ENCODE data around the gene FAM83E. TPM values are rescaled to one million over a fixed set of nuclear protein-coding genes. Genes with fewer than 3 reads are reported as not detected.

Gene FAM83E
- polyA plus RNA-seq, 4 donors, result 76.6 to 104 (median 93.5) TPM

DNA sequence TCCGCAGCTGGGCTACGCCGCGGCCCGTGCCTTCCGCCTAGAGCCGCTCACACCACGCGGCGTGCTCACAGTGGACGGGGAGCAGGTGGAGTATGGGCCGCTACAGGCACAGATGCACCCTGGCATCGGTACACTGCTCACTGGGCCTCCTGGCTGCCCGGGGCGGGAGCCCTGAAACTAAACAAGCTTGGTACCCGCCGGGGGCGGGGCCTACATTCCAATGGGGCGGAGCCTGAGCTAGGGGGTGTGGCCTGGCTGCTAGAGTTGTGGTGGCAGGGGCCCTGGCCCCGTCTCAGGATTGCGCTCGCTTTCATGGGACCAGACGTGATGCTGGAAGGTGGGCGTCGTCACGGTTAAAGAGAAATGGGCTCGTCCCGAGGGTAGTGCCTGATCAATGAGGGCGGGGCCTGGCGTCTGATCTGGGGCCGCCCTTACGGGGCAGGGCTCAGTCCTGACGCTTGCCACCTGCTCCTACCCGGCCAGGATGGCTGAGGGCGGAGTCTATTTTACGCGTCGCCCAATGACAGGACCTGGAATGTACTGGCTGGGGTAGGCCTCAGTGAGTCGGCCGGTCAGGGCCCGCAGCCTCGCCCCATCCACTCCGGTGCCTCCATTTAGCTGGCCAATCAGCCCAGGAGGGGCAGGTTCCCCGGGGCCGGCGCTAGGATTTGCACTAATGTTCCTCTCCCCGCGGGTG is 14.9 kb upstream of the FAM83E start:
- Histone ChIP-seq H3K4me3 (ENCODE audit: low read depth in 1 of 3, low read length in 3 of 3) (peak overlapping the region in 1 of 3 donors; percentile 29), H3K27ac (ENCODE audit: low read depth in 1 of 3, low read length in 2 of 3) (peak overlapping the region; percentile 79 to 87 (median 85)), H3K9me3 (ENCODE audit: control insufficient read depth in 2 of 2, insufficient read depth in 1 of 2, low read depth in 1 of 2, low read length in 1 of 2) (no peaks in the 10 kb centered on the region), H3K4me1 (ENCODE audit: control insufficient read depth in 3 of 3, insufficient read depth in 2 of 3, low read depth in 1 of 3, low read length in 2 of 3) (peaks cover 11 to 81% (median 15%) of the 10 kb centered on the region in 3 donors), H3K27me3 (ENCODE audit: control insufficient read depth in 3 of 3, insufficient read depth in 3 of 3, low read length in 3 of 3) (no peaks in the 10 kb centered on the region), H3K36me3 (ENCODE audit: control insufficient read depth in 3 of 3, insufficient read depth in 2 of 3, low read depth in 1 of 3, low read length in 3 of 3) (peaks cover 0 to 47% (median 0%) of the 10 kb centered on the region in 3 donors)
- 35 to 55% (median 51%) methylated on average over 35 to 48 of the region's 48 CpGs for WGBS, 3 donors
- FAIRE-seq (no peak), DNase-seq (peak; percentile 89 to 98)

DNA sequence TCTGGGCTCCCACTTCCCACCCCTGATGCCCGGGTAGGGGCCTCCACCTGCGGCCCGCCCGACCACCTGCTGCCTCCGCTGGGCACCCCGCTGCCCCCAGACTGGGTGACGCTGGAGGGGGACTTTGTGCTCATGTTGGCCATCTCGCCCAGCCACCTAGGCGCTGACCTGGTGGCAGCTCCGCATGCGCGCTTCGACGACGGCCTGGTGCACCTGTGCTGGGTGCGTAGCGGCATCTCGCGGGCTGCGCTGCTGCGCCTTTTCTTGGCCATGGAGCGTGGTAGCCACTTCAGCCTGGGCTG is 14.4 kb upstream of the FAM83E start:
- H3K27me3 ChIP-seq (ENCODE audit: control insufficient read depth in 3 of 3, insufficient read depth in 3 of 3, low read length in 3 of 3), result no peaks in the 10 kb centered on the region

DNA sequence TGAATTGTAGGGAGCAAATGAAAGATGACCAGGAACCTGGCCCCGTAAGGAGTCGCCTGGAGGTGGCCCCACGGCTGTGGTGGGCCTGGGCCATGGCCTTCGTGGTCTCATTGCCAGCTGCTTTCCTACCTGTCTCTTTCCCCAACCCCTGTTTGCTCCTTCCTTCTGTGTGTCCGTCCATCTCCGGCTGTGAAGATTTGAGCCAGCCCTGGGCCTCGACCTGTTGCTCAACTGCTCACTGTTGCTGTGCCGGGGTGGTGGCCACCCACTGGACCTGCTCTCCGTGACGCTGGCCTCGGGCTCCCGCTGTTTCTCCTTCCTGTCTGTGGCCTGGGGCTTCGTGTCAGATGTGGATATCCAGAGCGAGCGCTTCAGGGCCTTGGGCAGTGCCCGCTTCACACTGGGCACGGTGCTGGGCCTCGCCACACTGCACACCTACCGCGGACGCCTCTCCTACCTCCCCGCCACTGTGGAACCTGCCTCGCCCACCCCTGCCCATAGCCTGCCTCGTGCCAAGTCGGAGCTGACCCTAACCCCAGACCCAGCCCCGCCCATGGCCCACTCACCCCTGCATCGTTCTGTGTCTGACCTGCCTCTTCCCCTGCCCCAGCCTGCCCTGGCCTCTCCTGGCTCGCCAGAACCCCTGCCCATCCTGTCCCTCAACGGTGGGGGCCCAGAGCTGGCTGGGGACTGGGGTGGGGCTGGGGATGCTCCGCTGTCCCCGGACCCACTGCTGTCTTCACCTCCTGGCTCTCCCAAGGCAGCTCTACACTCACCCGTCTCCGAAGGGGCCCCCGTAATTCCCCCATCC is 13.8 kb upstream of the FAM83E start:
- 73 to 81% (median 77%) methylated on average over 27 to 34 of the region's 34 CpGs for WGBS, 3 donors
- H3K4me1 ChIP-seq (ENCODE audit: control insufficient read depth in 3 of 3, insufficient read depth in 2 of 3, low read depth in 1 of 3, low read length in 2 of 3), result peaks cover 8 to 77% (median 10%) of the 10 kb centered on the region in 3 donors

More for the DNA sequence above, 14.4 kb upstream of the FAM83E start:
- H3K4me3 ChIP-seq (ENCODE audit: low read depth in 1 of 3, low read length in 3 of 3), result no peak overlapping the region
- FAIRE-seq (no peak), DNase-seq (no peak)
- H3K36me3 ChIP-seq (ENCODE audit: control insufficient read depth in 3 of 3, insufficient read depth in 2 of 3, low read depth in 1 of 3, low read length in 3 of 3), result peaks cover 0 to 47% (median 0%) of the 10 kb centered on the region in 3 donors
- peaks cover 10 to 81% (median 12%) of the 10 kb centered on the region in 3 donors for H3K4me1 ChIP-seq (ENCODE audit: control insufficient read depth in 3 of 3, insufficient read depth in 2 of 3, low read depth in 1 of 3, low read length in 2 of 3)
- H3K9me3 ChIP-seq (ENCODE audit: control insufficient read depth in 2 of 2, insufficient read depth in 1 of 2, low read depth in 1 of 2, low read length in 1 of 2), result no peaks in the 10 kb centered on the region
- 86 to 91% (median 88%) methylated on average over 22 of the region's 22 CpGs for WGBS, 3 donors
- peak overlapping the region; percentile 79 to 87 (median 82) for H3K27ac ChIP-seq (ENCODE audit: low read depth in 1 of 3, low read length in 2 of 3)

DNA sequence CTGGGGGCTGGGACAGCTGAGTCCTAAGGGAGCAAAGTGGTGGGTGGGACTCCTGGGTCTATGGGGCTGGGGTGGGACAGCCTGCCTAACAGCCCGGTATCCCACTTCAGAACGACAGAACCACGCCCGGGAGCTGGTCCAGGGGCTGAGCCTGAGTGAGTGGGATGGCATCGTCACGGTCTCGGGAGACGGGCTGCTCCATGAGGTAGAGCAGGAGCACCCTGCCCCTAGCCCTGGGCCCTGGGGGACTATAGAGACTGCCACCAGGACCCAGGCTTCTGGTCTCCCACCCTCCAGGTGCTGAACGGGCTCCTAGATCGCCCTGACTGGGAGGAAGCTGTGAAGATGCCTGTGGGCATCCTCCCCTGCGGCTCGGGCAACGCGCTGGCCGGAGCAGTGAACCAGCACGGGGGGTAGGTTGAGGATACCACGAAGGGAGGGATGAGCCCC is 13.0 kb upstream of the FAM83E start:
- peaks cover 5 to 77% (median 10%) of the 10 kb centered on the region in 3 donors for H3K4me1 ChIP-seq (ENCODE audit: control insufficient read depth in 3 of 3, insufficient read depth in 2 of 3, low read depth in 1 of 3, low read length in 2 of 3)
- DNase-seq, result no peak
- H3K4me3 ChIP-seq (ENCODE audit: low read depth in 1 of 3, low read length in 3 of 3), result peak overlapping the region in 1 of 3 donors; percentile 12
- no peaks in the 10 kb centered on the region for H3K9me3 ChIP-seq (ENCODE audit: control insufficient read depth in 2 of 2, insufficient read depth in 1 of 2, low read depth in 1 of 2, low read length in 1 of 2)
- H3K36me3 ChIP-seq (ENCODE audit: control insufficient read depth in 3 of 3, insufficient read depth in 2 of 3, low read depth in 1 of 3, low read length in 3 of 3), result peaks cover 0 to 47% (median 0%) of the 10 kb centered on the region in 3 donors
- WGBS, 3 donors, result 69 to 81% (median 71%) methylated on average over 13 to 17 of the region's 17 CpGs
- FAIRE-seq, result no peak
- no peaks in the 10 kb centered on the region for H3K27me3 ChIP-seq (ENCODE audit: control insufficient read depth in 3 of 3, insufficient read depth in 3 of 3, low read length in 3 of 3)
- H3K27ac ChIP-seq (ENCODE audit: low read depth in 1 of 3, low read length in 2 of 3), result peak overlapping the region; percentile 78 to 87 (median 83)

More for the DNA sequence above, 13.8 kb upstream of the FAM83E start:
- peak overlapping the region in 2 of 3 donors; percentile 79 to 82 for H3K27ac ChIP-seq (ENCODE audit: low read depth in 1 of 3, low read length in 2 of 3)
- no peaks in the 10 kb centered on the region for H3K27me3 ChIP-seq (ENCODE audit: control insufficient read depth in 3 of 3, insufficient read depth in 3 of 3, low read length in 3 of 3)
- no peak for DNase-seq
- H3K4me3 ChIP-seq (ENCODE audit: low read depth in 1 of 3, low read length in 3 of 3), result no peak overlapping the region
- FAIRE-seq, result no peak
- H3K36me3 ChIP-seq (ENCODE audit: control insufficient read depth in 3 of 3, insufficient read depth in 2 of 3, low read depth in 1 of 3, low read length in 3 of 3), result peaks cover 0 to 47% (median 0%) of the 10 kb centered on the region in 3 donors
- H3K9me3 ChIP-seq (ENCODE audit: control insufficient read depth in 2 of 2, insufficient read depth in 1 of 2, low read depth in 1 of 2, low read length in 1 of 2), result no peaks in the 10 kb centered on the region

DNA sequence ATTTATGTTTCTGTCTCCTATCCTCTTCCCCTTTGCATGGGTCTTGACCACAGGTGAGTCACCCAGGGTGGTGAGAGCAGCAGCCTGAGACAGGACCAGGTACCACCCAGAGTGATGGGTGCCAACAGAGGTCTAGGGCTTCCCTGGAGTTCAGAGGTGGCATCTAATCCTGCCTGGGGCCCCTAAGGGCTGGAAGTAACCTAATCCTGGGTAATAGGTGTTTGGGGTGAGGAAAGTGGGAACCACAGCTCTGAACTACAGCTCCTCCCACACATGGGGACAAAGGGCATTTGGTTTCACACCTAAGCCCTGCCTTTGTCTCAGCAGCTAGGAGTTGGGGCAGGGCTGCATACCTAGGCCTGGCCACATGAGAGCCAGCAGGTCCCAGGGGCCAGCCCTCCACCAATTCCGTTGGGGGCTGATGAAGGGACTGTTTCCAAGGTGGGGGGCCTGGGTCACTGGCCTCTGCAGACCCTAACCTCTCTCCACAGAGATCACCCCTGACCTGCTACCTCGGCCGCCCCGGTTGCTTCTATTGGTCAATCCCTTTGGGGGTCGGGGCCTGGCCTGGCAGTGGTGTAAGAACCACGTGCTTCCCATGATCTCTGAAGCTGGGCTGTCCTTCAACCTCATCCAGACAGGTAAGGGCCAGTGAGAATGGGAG is 12.5 kb upstream of the FAM83E start:
- H3K27me3 ChIP-seq (ENCODE audit: control insufficient read depth in 3 of 3, insufficient read depth in 3 of 3, low read length in 3 of 3), result no peaks in the 10 kb centered on the region
- peak overlapping the region in 1 of 3 donors; percentile 12 for H3K4me3 ChIP-seq (ENCODE audit: low read depth in 1 of 3, low read length in 3 of 3)
- H3K36me3 ChIP-seq (ENCODE audit: control insufficient read depth in 3 of 3, insufficient read depth in 2 of 3, low read depth in 1 of 3, low read length in 3 of 3), result peaks cover 0 to 46% (median 0%) of the 10 kb centered on the region in 3 donors
- WGBS, 3 donors, result 35 to 72% (median 45%) methylated on average over 6 of the region's 6 CpGs
- peaks cover 5 to 71% (median 10%) of the 10 kb centered on the region in 3 donors for H3K4me1 ChIP-seq (ENCODE audit: control insufficient read depth in 3 of 3, insufficient read depth in 2 of 3, low read depth in 1 of 3, low read length in 2 of 3)
- FAIRE-seq (no peak), DNase-seq (peak; percentile 89 to 94)
- H3K9me3 ChIP-seq (ENCODE audit: control insufficient read depth in 2 of 2, insufficient read depth in 1 of 2, low read depth in 1 of 2, low read length in 1 of 2), result no peaks in the 10 kb centered on the region
- H3K27ac ChIP-seq (ENCODE audit: low read depth in 1 of 3, low read length in 2 of 3), result peak overlapping the region; percentile 78 to 87 (median 83)

DNA sequence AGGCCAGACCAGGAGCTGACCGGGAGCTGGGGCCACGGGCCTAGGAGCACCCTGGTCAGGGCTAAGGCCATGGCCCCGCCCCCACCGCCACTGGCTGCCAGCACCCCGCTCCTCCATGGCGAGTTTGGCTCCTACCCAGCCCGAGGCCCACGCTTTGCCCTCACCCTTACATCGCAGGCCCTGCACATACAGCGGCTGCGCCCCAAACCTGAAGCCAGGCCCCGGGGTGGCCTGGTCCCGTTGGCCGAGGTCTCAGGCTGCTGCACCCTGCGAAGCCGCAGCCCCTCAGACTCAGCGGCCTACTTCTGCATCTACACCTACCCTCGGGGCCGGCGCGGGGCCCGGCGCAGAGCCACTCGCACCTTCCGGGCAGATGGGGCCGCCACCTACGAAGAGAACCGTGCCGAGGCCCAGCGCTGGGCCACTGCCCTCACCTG is 11.0 kb upstream of the FAM83E start:
- Histone ChIP-seq H3K4me1 (ENCODE audit: control insufficient read depth in 3 of 3, insufficient read depth in 2 of 3, low read depth in 1 of 3, low read length in 2 of 3) (peaks cover 3 to 62% (median 9%) of the 10 kb centered on the region in 3 donors), H3K36me3 (ENCODE audit: control insufficient read depth in 3 of 3, insufficient read depth in 2 of 3, low read depth in 1 of 3, low read length in 3 of 3) (peaks cover 0 to 43% (median 0%) of the 10 kb centered on the region in 3 donors), H3K9me3 (ENCODE audit: control insufficient read depth in 2 of 2, insufficient read depth in 1 of 2, low read depth in 1 of 2, low read length in 1 of 2) (no peaks in the 10 kb centered on the region), H3K4me3 (ENCODE audit: low read depth in 1 of 3, low read length in 3 of 3) (peak overlapping the region in 2 of 3 donors; percentile 64 to 78), H3K27ac (ENCODE audit: low read depth in 1 of 3, low read length in 2 of 3) (peak overlapping the region; percentile 11 to 96 (median 93)), H3K27me3 (ENCODE audit: control insufficient read depth in 3 of 3, insufficient read depth in 3 of 3, low read length in 3 of 3) (no peaks in the 10 kb centered on the region)
- no peak for FAIRE-seq
- DNase-seq, result peak in 1 of 2 donors; percentile 38
- 31 to 74% (median 45%) methylated on average over 29 to 30 of the region's 30 CpGs for WGBS, 3 donors

DNA sequence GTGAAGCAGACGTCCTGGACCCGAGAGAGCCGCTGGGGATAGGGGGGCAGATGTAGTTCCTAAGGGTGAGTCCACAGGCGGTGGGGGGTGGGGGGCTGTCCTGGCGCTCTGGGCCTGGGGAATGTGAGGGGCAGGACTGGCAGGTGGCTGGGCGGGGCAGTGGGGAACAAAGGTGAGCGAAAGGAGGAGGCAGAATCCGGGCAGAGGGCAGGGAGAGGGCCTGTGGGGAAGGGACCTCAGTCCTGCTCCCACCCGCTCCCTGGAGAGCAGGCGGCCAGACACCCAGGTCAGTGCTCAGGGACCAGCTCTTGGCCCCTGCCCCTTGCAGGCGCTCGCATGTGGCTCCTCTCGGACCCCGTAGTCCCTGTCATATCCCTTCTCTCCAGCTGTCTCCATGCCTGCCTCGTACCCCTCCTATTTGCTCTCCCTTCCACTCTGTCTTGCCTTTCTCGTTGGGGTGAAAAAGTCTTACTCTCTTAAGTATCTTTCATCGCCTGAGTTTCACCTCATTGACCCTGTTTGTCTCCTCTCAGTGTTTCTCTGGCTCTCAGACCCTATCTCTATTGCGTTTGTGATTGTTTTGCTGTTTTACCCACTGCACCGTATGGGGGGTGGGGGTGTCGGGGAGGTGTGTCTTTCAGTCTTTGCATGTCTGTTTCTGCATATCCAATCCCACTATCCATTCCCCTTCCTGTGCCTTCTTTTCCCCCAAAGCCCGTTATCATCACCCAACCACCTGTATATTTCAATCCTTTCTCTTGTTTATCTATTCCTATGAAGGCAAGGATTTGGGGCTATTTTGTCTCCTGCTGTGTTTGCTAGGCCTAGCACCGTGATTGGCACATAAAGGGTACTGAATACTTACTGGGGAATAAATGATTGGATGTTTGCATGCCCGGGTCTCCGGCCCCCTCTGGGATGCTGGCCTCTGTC is 10.2 kb upstream of the FAM83E start:
- peaks cover 0 to 53% (median 5%) of the 10 kb centered on the region in 3 donors for H3K4me1 ChIP-seq (ENCODE audit: control insufficient read depth in 3 of 3, insufficient read depth in 2 of 3, low read depth in 1 of 3, low read length in 2 of 3)
- no peak for FAIRE-seq
- H3K27me3 ChIP-seq (ENCODE audit: control insufficient read depth in 3 of 3, insufficient read depth in 3 of 3, low read length in 3 of 3), result no peaks in the 10 kb centered on the region
- H3K4me3 ChIP-seq (ENCODE audit: low read depth in 1 of 3, low read length in 3 of 3), result peak overlapping the region; percentile 26 to 78 (median 64)
- H3K27ac ChIP-seq (ENCODE audit: low read depth in 1 of 3, low read length in 2 of 3), result peak overlapping the region; percentile 56 to 96 (median 93)
- H3K36me3 ChIP-seq (ENCODE audit: control insufficient read depth in 3 of 3, insufficient read depth in 2 of 3, low read depth in 1 of 3, low read length in 3 of 3), result peaks cover 0 to 41% (median 0%) of the 10 kb centered on the region in 3 donors
- H3K9me3 ChIP-seq (ENCODE audit: control insufficient read depth in 2 of 2, insufficient read depth in 1 of 2, low read depth in 1 of 2, low read length in 1 of 2), result no peaks in the 10 kb centered on the region
- 22 to 49% (median 35%) methylated on average over 19 to 24 of the region's 24 CpGs for WGBS, 3 donors
- DNase-seq, result peak; percentile 81 to 87

Data from small intestine (tissue), 7 donors.